ENCODE results near the gene PTGES3L. TPM values are rescaled to one million over a fixed set of nuclear protein-coding genes. Genes with fewer than 3 reads are reported as not detected.
"Not testable (repeated sequence)": the region's sequence is repeated elsewhere in the genome, so short reads cannot be mapped to it uniquely, and the experiment has no call there.

Gene PTGES3L
- total RNA-seq, 5 donors from 2014 or later (not counting 1 experiment from before 2014, with no cell fraction given), result 0.25 to 0.44 (median 0.41) TPM; not detected in 2

DNA sequence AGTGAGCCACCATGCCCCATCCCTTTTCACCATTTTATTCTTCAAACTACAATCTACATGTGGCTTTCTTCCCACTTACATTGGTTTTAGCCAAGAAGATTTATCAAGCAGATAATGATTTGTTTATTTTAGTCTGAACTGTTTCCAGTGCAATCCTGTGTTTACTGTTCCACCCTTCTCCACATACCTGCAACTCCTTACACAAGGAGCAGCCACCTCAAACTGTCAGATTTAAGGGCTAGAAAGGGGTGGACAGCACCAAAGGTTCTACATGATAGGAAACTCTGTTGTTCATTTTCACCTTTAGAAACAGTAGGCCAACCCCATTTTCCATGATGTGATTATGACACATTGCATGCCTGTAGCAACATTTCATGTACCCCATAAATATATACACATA lies 2.4 kb upstream of the PTGES3L start:
- Mint-ChIP-seq H3K36me3 (peaks cover 18% of the 10 kb centered on the region), H3K4me1 (peaks cover 34 to 44% (median 40%) of the 10 kb centered on the region in 3 donors), H3K27me3 (no peaks in the 10 kb centered on the region), H3K27ac (no peak overlapping the region), H3K9me3 (no peaks in the 10 kb centered on the region), H3K4me3 (peak overlapping the region; percentile 96 to 98 (median 96))
- no peak for DNase-seq
- H3K27ac ChIP-seq (ENCODE audit: low read length), result no peak overlapping the region
- CTCF ChIA-PET, result interaction anchor here in 1 of 2 donors (0.6 kb wide), 1 partner anchor 13 kb away, joined by 7 read pairs; no protein-coding TSS in a partner anchor
- H3K27me3 ChIP-seq (replicated peaks in 1 of 2; ENCODE audit: control insufficient read depth in 2 of 2, extremely low read depth in 1 of 2, insufficient read depth in 2 of 2, low read length in 1 of 2), result no peaks in the 10 kb centered on the region
- POLR2A ChIA-PET, result interaction anchor here in 1 of 2 donors (0.7 kb wide), 1 partner anchor 13 kb away, joined by 5 read pairs; no protein-coding TSS in a partner anchor
- ATAC-seq (replicated peaks in 1 of 4), result no peak
- H3K36me3 ChIP-seq (ENCODE audit: control insufficient read depth in 2 of 2, extremely low read depth in 1 of 2, insufficient read depth in 1 of 2, low read length in 1 of 2), result peaks cover 5 to 20% of the 10 kb centered on the region in 2 donors
- H3K4me3 ChIP-seq (ENCODE audit: control insufficient read depth in 1 of 2, extremely low read depth in 1 of 2, low read length in 1 of 2), result no peak overlapping the region
- H3K4me1 ChIP-seq (ENCODE audit: control insufficient read depth in 1 of 2, extremely low read depth in 1 of 2, insufficient read depth in 2 of 2, low read length in 2 of 2), result peaks cover 13 to 23% of the 10 kb centered on the region in 2 experiments
- no peaks in the 10 kb centered on the region for H3K9me3 ChIP-seq

DNA sequence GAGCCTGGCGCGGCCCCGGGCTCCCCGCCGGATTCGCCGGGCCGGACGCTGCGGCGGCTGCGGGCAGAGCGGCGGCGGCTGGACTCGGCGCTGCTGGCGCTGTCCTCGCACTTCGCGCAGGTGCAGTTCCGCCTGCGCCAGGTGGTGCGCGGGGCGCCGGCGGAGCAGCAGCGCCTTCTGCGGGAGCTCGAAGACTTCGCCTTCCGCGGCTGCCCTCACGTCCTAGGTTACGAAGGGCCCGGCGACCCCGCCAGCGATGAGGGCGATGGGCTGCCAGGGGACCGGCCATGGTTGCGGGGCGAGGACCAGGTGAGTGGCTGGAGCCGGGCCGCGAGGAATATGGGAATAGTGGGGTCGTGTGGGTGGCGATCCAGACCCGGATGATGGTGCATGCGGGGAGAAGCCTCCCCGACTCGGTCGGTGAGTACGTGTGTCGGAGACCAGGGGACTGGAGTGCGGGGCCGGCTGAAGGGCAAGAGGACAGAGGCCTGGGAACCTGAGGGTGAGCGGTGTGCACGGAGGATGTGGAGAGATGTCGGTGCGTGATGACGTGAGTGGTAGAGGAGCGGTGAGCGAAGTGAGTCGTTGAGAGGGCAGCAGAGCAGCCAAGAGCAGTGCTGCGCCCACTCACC lies 1.0 kb upstream of the PTGES3L start:
- no peaks in the 10 kb centered on the region for H3K9me3 Mint-ChIP-seq
- peak overlapping the region; percentile 96 to 98 (median 96) for H3K4me3 Mint-ChIP-seq
- H3K36me3 Mint-ChIP-seq, result peaks cover 12% of the 10 kb centered on the region
- under 1% methylated on average over 61 of the region's 67 CpGs for WGBS (ENCODE audit: insufficient coverage)
- H3K4me1 ChIP-seq (ENCODE audit: control insufficient read depth in 1 of 2, extremely low read depth in 1 of 2, insufficient read depth in 2 of 2, low read length in 2 of 2), result peaks cover 13 to 23% of the 10 kb centered on the region in 2 experiments
- ChIA-PET CTCF (interaction anchor here in 1 of 2 donors (1.0 kb wide), 1 partner anchor 17 kb away, joined by 6 read pairs; the partner anchor contains the start of gene RPL27), POLR2A (no interaction called here)
- no peaks in the 10 kb centered on the region for H3K27me3 Mint-ChIP-seq
- H3K27ac ChIP-seq (ENCODE audit: low read length), result peak overlapping the region; percentile 31
- H3K4me3 ChIP-seq (ENCODE audit: control insufficient read depth in 1 of 2, extremely low read depth in 1 of 2, low read length in 1 of 2), result peak overlapping the region; percentile 69 to 83
- H3K9me3 ChIP-seq, result no peaks in the 10 kb centered on the region
- peak overlapping the region; percentile 85 to 88 for H3K27ac Mint-ChIP-seq
- H3K27me3 ChIP-seq (replicated peaks in 1 of 2; ENCODE audit: control insufficient read depth in 2 of 2, extremely low read depth in 1 of 2, insufficient read depth in 2 of 2, low read length in 1 of 2), result no peaks in the 10 kb centered on the region
- peak; percentile 73 to 81 (median 76) for ATAC-seq (replicated peaks in 1 of 4)
- peaks cover 0 to 10% of the 10 kb centered on the region in 2 donors for H3K36me3 ChIP-seq (ENCODE audit: control insufficient read depth in 2 of 2, extremely low read depth in 1 of 2, insufficient read depth in 1 of 2, low read length in 1 of 2)
- DNase-seq, result peak in 34 of 35 experiments; percentile 7 to 75 (median 40)
- H3K4me1 Mint-ChIP-seq, result peaks cover 34 to 43% (median 40%) of the 10 kb centered on the region in 3 donors

DNA sequence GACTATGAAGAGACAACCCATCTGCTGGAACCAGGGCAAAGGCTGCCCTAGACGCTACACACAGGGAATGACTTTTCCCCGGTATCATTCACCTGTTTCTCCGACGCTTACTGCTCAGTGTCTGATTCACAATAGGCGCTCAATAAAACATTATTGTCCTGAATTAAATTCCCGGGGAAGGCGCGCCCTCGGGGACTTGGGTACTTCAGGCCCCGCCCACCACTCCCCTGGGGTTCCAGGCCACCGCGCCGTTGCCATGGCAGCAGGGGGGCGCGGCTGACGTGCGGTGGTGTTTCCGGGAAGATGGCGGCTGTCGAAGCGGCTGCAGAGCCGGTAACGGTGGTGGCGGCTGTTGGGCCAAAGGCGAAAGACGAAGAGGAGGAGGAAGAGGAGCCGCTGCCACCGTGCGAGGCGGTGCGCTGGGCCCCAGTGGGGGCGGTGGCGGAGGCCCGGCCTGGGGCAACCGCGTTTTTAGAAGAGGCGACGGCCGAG lies 440 bp upstream of the PTGES3L start, which contains the start of gene RUNDC1:
RUNDC1 (plus strand) TSS at position 292 of the 492 bp plus-strand sequence; CDS start at position 304, 12 bp downstream.
- no peaks in the 10 kb centered on the region for H3K27me3 Mint-ChIP-seq
- under 1% methylated on average over 39 of the region's 39 CpGs for WGBS (ENCODE audit: insufficient coverage)
- H3K27ac Mint-ChIP-seq, result peak within 1 kb of the TSS; percentile 96 to 97
- POLR2A ChIA-PET, result no interaction called here
- Histone ChIP-seq H3K36me3 (ENCODE audit: control insufficient read depth in 2 of 2, extremely low read depth in 1 of 2, insufficient read depth in 1 of 2, low read length in 1 of 2) (peaks cover 0 to 5% of the 10 kb centered on the region in 2 donors), H3K9me3 (no peaks in the 10 kb centered on the region), H3K27ac (ENCODE audit: low read length) (peak within 1 kb of the TSS; percentile 60), H3K4me3 (ENCODE audit: control insufficient read depth in 1 of 2, extremely low read depth in 1 of 2, low read length in 1 of 2) (peak within 1 kb of the TSS; percentile 69 to 83), H3K4me1 (ENCODE audit: control insufficient read depth in 1 of 2, extremely low read depth in 1 of 2, insufficient read depth in 2 of 2, low read length in 2 of 2) (peaks cover 13 to 23% of the 10 kb centered on the region in 2 experiments), H3K27me3 (replicated peaks in 1 of 2; ENCODE audit: control insufficient read depth in 2 of 2, extremely low read depth in 1 of 2, insufficient read depth in 2 of 2, low read length in 1 of 2) (no peaks in the 10 kb centered on the region)
- H3K36me3 Mint-ChIP-seq, result peaks cover 8% of the 10 kb centered on the region
- H3K9me3 Mint-ChIP-seq, result no peaks in the 10 kb centered on the region
- peak within 1 kb of the TSS; percentile 97 to 99 (median 98) for H3K4me3 Mint-ChIP-seq
- H3K4me1 Mint-ChIP-seq, result peaks cover 32 to 40% (median 40%) of the 10 kb centered on the region in 3 donors
- CTCF ChIA-PET, result interaction anchor here in 1 of 2 donors (1.0 kb wide), 1 partner anchor 18 kb away, joined by 6 read pairs; the partner anchor contains the start of gene RPL27
- peak; percentile 91 to 94 (median 92) for ATAC-seq (replicated peaks in 1 of 4)
- peak; percentile 78 to 95 (median 87) for DNase-seq

DNA sequence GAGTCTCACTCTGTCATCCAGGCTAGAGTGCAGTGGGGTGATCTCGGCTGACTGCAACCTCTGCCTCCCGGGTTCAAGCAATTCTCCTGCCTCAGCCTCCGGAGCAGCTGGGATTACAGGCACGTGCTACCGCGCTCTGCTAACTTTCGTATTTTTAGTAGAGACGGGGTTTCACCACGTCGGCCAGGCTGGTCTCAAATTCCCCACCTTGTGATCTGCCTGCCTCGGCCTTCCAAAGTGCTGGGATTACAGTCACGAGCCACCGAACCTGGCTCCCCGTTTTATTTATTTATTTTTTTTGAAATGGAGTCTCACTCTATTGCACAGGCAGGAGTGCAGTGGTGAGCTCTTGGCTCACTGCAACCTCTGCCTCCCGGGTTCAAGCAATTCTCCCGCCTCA lies 4.2 kb downstream of the PTGES3L start:
- H3K4me3 Mint-ChIP-seq; H3K27ac Mint-ChIP-seq; H3K9me3 Mint-ChIP-seq; H3K9me3 ChIP-seq; ATAC-seq (replicated peaks in 1 of 4); H3K4me1 ChIP-seq (ENCODE audit: control insufficient read depth in 1 of 2, extremely low read depth in 1 of 2, insufficient read depth in 2 of 2, low read length in 2 of 2); H3K4me3 ChIP-seq (ENCODE audit: control insufficient read depth in 1 of 2, extremely low read depth in 1 of 2, low read length in 1 of 2); CTCF ChIA-PET; H3K27me3 ChIP-seq (replicated peaks in 1 of 2; ENCODE audit: control insufficient read depth in 2 of 2, extremely low read depth in 1 of 2, insufficient read depth in 2 of 2, low read length in 1 of 2); DNase-seq; H3K36me3 Mint-ChIP-seq; H3K27me3 Mint-ChIP-seq; H3K27ac ChIP-seq (ENCODE audit: low read length); POLR2A ChIA-PET; H3K36me3 ChIP-seq (ENCODE audit: control insufficient read depth in 2 of 2, extremely low read depth in 1 of 2, insufficient read depth in 1 of 2, low read length in 1 of 2): not testable (repeated sequence)
- H3K4me1 Mint-ChIP-seq, result peaks cover 12 to 19% (median 14%) of the 10 kb centered on the region in 3 donors
- 96% methylated on average over 10 of the region's 16 CpGs for WGBS (ENCODE audit: insufficient coverage)

- H3K36me3 Mint-ChIP-seq, result no peaks in the 10 kb centered on the region
- Histone ChIP-seq H3K4me3 (ENCODE audit: control insufficient read depth in 1 of 2, extremely low read depth in 1 of 2, low read length in 1 of 2) (no peak overlapping the region), H3K4me1 (ENCODE audit: control insufficient read depth in 1 of 2, extremely low read depth in 1 of 2, insufficient read depth in 2 of 2, low read length in 2 of 2) (peaks cover 3 to 8% of the 10 kb centered on the region in 2 experiments), H3K27ac (ENCODE audit: low read length) (no peak overlapping the region), H3K36me3 (ENCODE audit: control insufficient read depth in 2 of 2, extremely low read depth in 1 of 2, insufficient read depth in 1 of 2, low read length in 1 of 2) (no peaks in the 10 kb centered on the region), H3K9me3 (no peaks in the 10 kb centered on the region), H3K27me3 (replicated peaks in 1 of 2; ENCODE audit: control insufficient read depth in 2 of 2, extremely low read depth in 1 of 2, insufficient read depth in 2 of 2, low read length in 1 of 2) (no peaks in the 10 kb centered on the region)
- H3K27ac Mint-ChIP-seq, result no peak overlapping the region
- no peak for DNase-seq
- POLR2A ChIA-PET, result no interaction called here
- ATAC-seq (replicated peaks in 1 of 4), result no peak
- H3K9me3 Mint-ChIP-seq, result no peaks in the 10 kb centered on the region
- WGBS (ENCODE audit: insufficient coverage), result no CpG with 5 or more reads among the region's 2 CpGs
- CTCF ChIA-PET, result no interaction called here
- no peak overlapping the region for H3K4me3 Mint-ChIP-seq
- no peaks in the 10 kb centered on the region for H3K27me3 Mint-ChIP-seq
- peaks cover 10 to 14% (median 12%) of the 10 kb centered on the region in 3 donors for H3K4me1 Mint-ChIP-seq
Observed at GRCh38 chr17:42975265-42975664, 4.6 kb downstream of the PTGES3L start.

DNA sequence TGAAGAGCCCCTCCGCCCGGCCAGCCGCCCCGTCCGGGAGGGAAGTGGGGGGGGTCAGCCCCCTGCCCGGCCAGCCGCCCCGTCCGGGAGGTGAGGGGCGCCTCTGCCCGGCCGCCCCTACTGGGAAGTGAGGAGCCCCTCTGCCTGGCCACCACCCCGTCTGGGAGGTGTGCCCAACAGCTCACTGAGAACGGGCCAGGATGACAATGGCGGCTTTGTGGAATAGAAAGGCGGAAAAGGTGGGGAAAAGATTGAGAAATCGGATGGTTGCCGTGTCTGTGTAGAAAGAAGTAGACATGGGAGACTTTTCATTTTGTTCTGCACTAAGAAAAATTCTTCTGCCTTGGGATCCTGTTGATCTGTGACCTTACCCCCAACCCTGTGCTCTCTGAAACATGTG lies 6.6 kb downstream of the PTGES3L start:
- H3K4me1 ChIP-seq (ENCODE audit: control insufficient read depth in 1 of 2, extremely low read depth in 1 of 2, insufficient read depth in 2 of 2, low read length in 2 of 2); H3K27ac ChIP-seq (ENCODE audit: low read length); H3K9me3 Mint-ChIP-seq; DNase-seq; H3K27me3 ChIP-seq (replicated peaks in 1 of 2; ENCODE audit: control insufficient read depth in 2 of 2, extremely low read depth in 1 of 2, insufficient read depth in 2 of 2, low read length in 1 of 2); H3K4me3 ChIP-seq (ENCODE audit: control insufficient read depth in 1 of 2, extremely low read depth in 1 of 2, low read length in 1 of 2); H3K27ac Mint-ChIP-seq; H3K9me3 ChIP-seq; ATAC-seq (replicated peaks in 1 of 4); CTCF ChIA-PET; H3K4me1 Mint-ChIP-seq; H3K27me3 Mint-ChIP-seq; H3K4me3 Mint-ChIP-seq; H3K36me3 ChIP-seq (ENCODE audit: control insufficient read depth in 2 of 2, extremely low read depth in 1 of 2, insufficient read depth in 1 of 2, low read length in 1 of 2); POLR2A ChIA-PET; H3K36me3 Mint-ChIP-seq: not testable (repeated sequence)
- no CpG with 5 or more reads among the region's 18 CpGs for WGBS (ENCODE audit: insufficient coverage)
